ENCODE data around the gene CALM1.

- no peak for TF ChIP-seq POLR2AphosphoS5 (IDR thresholded peaks at IDR 0.05; ENCODE audit: low read depth, low read length)
- TF ChIP-seq POLR2A (IDR thresholded peaks at IDR 0.05; ENCODE audit: low read depth, low read length): no peak
- TF ChIP-seq TAF1 (IDR thresholded peaks at IDR 0.05; ENCODE audit: borderline replicate concordance, low read depth, low read length): no peak
Measured at GRCh38 chr14:90447720-90448497, 51.1 kb downstream of the CALM1 start.

Data from GM12892 (cell line).